K562 (cell line): ENCODE measurements around the gene CPE. TPM values are rescaled to one million over a fixed set of nuclear protein-coding genes. Genes with fewer than 3 reads are reported as not detected.

Experiments used
- microRNA counts: library from miRNA; unstranded; fragments of <30 nt; microRNA quantifications from one replicate; lab custom pipeline; 2016
- microRNA-seq: library from miRNA; unstranded; fragments of <30 nt; microRNA quantifications from one replicate; pipeline ENCODE4, GENCODE V29; 2018; ENCODE audit warnings: borderline microRNAs expressed
- polyA plus RNA-seq, 8 experiments: library from polyadenylated mRNA; depleted of rRNA in 4 of 8; stranded (reverse) in 5 of 8; unstranded in 3 of 8; fragments of >200 nt; fragmentation: Nextera tagmentation in 2 of 8; fragmentation: Illumina TruSeq in 1 of 8; extraction: Ambion mirVana in 2 of 8; extraction: Trizol in 1 of 8; gene quantifications; 2 replicates each; pipeline versions ENCODE4 v1.2.1 to v1.2.3, GENCODE V29; 2011 to 2014; ENCODE audit warnings: inconsistent platforms in 1 of 8, missing spikeins in 1 of 8
- small RNA-seq: library from RNA; depleted of rRNA; stranded (forward); fragments of <200 nt; gene quantifications from one replicate; pipeline ENCODE3, GENCODE V24; 2014
- total RNA-seq, 7 experiments: library from RNA; depleted of rRNA in 6 of 7; stranded (reverse); fragments of >200 nt in 6 of 7; fragmentation: Illumina TruSeq in 2 of 7; extraction: Trizol in 2 of 7; gene quantifications; 2 replicates each; pipeline versions ENCODE4 v1.2.1 to v1.2.3, GENCODE V29; 2011 to 2021; ENCODE audit warnings: low replicate concordance in 1 of 7

CPE gene
- total and polyA plus RNA-seq, 9 of the 15 experiments (the other 6 are each of a cell fraction or from before 2014, with no cell fraction given), result 0.04 to 0.16 (median 0.06) TPM; not detected in 4

MicroRNAs encoded within 50 kb of the gene (microRNA counts, 767-probe panel; counts per million panel counts)
- 1,779 counts per million, percentile 46 among the panel's probes with 10 or more counts for microRNA hsa-miR-578 (lab: Ali Mortazavi, UCI)

Small RNA genes within 50 kb of the gene (microRNA-seq; reads per million reads assigned to microRNA genes)
- not detected for gene MIR578

Small RNA genes within 50 kb of the gene (small RNA-seq; reads per million reads assigned to genes)
- gene MIR578 (not detected), gene SCGB1D5P (not detected)

Other genes with a start within 250 kb of the CPE start
- 6.4 and 7.0 TPM in 2 replicates for gene KLHL2, start 171.4 kb upstream of the CPE start, total RNA-seq (2014; rRNA removed)
- gene KLHL2, start 171.4 kb upstream of the CPE start, total RNA-seq (2014; rRNA removed; fragmentation: Illumina TruSeq; extraction: Trizol), result 6.4 and 7.5 TPM in 2 replicates
- 5.9 and 6.1 TPM in 2 replicates for gene KLHL2, start 171.4 kb upstream of the CPE start, total RNA-seq (2015; rRNA removed; fragmentation: Illumina TruSeq; extraction: Trizol)
- 4.9 and 5.5 TPM in 2 replicates for gene KLHL2, start 171.4 kb upstream of the CPE start, total RNA-seq (2021)
- gene KLHL2, start 171.4 kb upstream of the CPE start, polyA plus RNA-seq (2011; rRNA removed), result 9.8 and 11.3 TPM in 2 replicates
- gene KLHL2, start 171.4 kb upstream of the CPE start, polyA plus RNA-seq (2014; fragmentation: Illumina TruSeq; extraction: Trizol), result 4.8 and 5.6 TPM in 2 replicates
- 1 to 10 TPM; 2.5 to 3.5 TPM for gene KLHL2, start 171.4 kb upstream of the CPE start, polyA plus RNA-seq (2014; fragmentation: Nextera tagmentation; extraction: Ambion mirVana)
- 7.9 and 8.2 TPM in 2 replicates for gene KLHL2, start 171.4 kb upstream of the CPE start, polyA plus RNA-seq (2014; rRNA removed)
- gene MSMO1, start 51.3 kb upstream of the CPE start, total RNA-seq (2014; rRNA removed), result 41.0 and 47.1 TPM in 2 replicates
- gene MSMO1, start 51.3 kb upstream of the CPE start, total RNA-seq (2014; rRNA removed; fragmentation: Illumina TruSeq; extraction: Trizol), result 68.9 and 73.4 TPM in 2 replicates
- gene MSMO1, start 51.3 kb upstream of the CPE start, total RNA-seq (2015; rRNA removed; fragmentation: Illumina TruSeq; extraction: Trizol), result 28.5 and 32.0 TPM in 2 replicates
- 39.2 and 41.2 TPM in 2 replicates for gene MSMO1, start 51.3 kb upstream of the CPE start, total RNA-seq (2021)
- 172 and 179 TPM in 2 replicates for gene MSMO1, start 51.3 kb upstream of the CPE start, polyA plus RNA-seq (2011; rRNA removed)
- gene MSMO1, start 51.3 kb upstream of the CPE start, polyA plus RNA-seq (2014; fragmentation: Illumina TruSeq; extraction: Trizol), result 54.6 and 63.5 TPM in 2 replicates
- 10 to 100 TPM; 79.5 to 86.8 TPM for gene MSMO1, start 51.3 kb upstream of the CPE start, polyA plus RNA-seq (2014; fragmentation: Nextera tagmentation; extraction: Ambion mirVana)
- 51.7 and 58.9 TPM in 2 replicates for gene MSMO1, start 51.3 kb upstream of the CPE start, polyA plus RNA-seq (2014; rRNA removed)